Cerebellar nuclear complex (tissue), 1 donor: ENCODE results near the gene ATRNL1.

ENCODE experiments used
- DNase-seq, 2 experiments: peaks; one replicate each; lab custom pipeline; 2025; lab: John Stamatoyannopoulos, UW

ATRNL1 gene

GRCh38 chr10:115951242-115951641, 858.1 kb downstream of the ATRNL1 start:
- DNase-seq, result no peak

- no peak for DNase-seq
Measured at GRCh38 chr10:115953281-115953680, 860.1 kb downstream of the ATRNL1 start.

GRCh38 chr10:115953968-115954367, 860.8 kb downstream of the ATRNL1 start:
- DNase-seq, result no peak

- DNase-seq, result no peak
Measured at GRCh38 chr10:115956225-115957011, 863.3 kb downstream of the ATRNL1 start.

- no peak for DNase-seq
Measured at GRCh38 chr10:115957012-115957399, 863.8 kb downstream of the ATRNL1 start.

GRCh38 chr10:115957786-115958442, 864.7 kb downstream of the ATRNL1 start:
- DNase-seq, result no peak

- no peak for DNase-seq
Measured at GRCh38 chr10:115963848-115964247, 870.7 kb downstream of the ATRNL1 start.

- DNase-seq, result no peak
Measured at GRCh38 chr10:115964827-115965226, 871.7 kb downstream of the ATRNL1 start.

- no peak for DNase-seq
Measured at GRCh38 chr10:115965376-115965775, 872.2 kb downstream of the ATRNL1 start.

GRCh38 chr10:115968236-115968635, 875.1 kb downstream of the ATRNL1 start:
- no peak for DNase-seq

GRCh38 chr10:115969591-115969990, 876.4 kb downstream of the ATRNL1 start:
- no peak for DNase-seq

GRCh38 chr10:115971921-115972320, 878.8 kb downstream of the ATRNL1 start:
- no peak for DNase-seq

- no peak for DNase-seq
Measured at GRCh38 chr10:115972426-115972825, 879.3 kb downstream of the ATRNL1 start.

- DNase-seq, result no peak
Measured at GRCh38 chr10:115974351-115974750, 881.2 kb downstream of the ATRNL1 start.

GRCh38 chr10:115974816-115975430, 881.8 kb downstream of the ATRNL1 start:
- DNase-seq, result no peak

- no peak for DNase-seq
Measured at GRCh38 chr10:115975506-115975905, 882.3 kb downstream of the ATRNL1 start.

GRCh38 chr10:115976342-115976741, 883.2 kb downstream of the ATRNL1 start:
- DNase-seq, result no peak

GRCh38 chr10:115977855-115978254, 884.7 kb downstream of the ATRNL1 start:
- no peak for DNase-seq

GRCh38 chr10:115979576-115979975, 886.4 kb downstream of the ATRNL1 start:
- no peak for DNase-seq

GRCh38 chr10:115980470-115980869, 887.3 kb downstream of the ATRNL1 start:
- no peak for DNase-seq

- no peak for DNase-seq
Measured at GRCh38 chr10:115981081-115981480, 887.9 kb downstream of the ATRNL1 start.

GRCh38 chr10:115982076-115982475, 888.9 kb downstream of the ATRNL1 start:
- no peak for DNase-seq

- no peak for DNase-seq
Measured at GRCh38 chr10:115982526-115982925, 889.4 kb downstream of the ATRNL1 start.
